GM18867 (cell line): Measurements from ENCODE around the gene OR1B1.
"Not testable (repeated sequence)": the region's sequence is repeated elsewhere in the genome, so short reads cannot be mapped to it uniquely, and the experiment has no call there.

Experiments
- ATAC-seq: cut with Tn5 transposase; IDR thresholded peaks from one replicate; pipeline ENCODE4 v1.9.1; 2021; ENCODE audit warnings: mild to moderate bottlenecking, moderate library complexity; ENCODE audit not compliant: unreplicated experiment

OR1B1 gene

GRCh38 chr9:122657527-122657926 is at the start of gene OR1B1:
Gene OR1B1, minus strand, starts transcription at chr9:122657627.
- no peak for ATAC-seq

GRCh38 chr9:122695696-122696095 is 38.3 kb upstream of the OR1B1 start:
- ATAC-seq = no peak

GRCh38 chr9:122684851-122685250 is 27.4 kb upstream of the OR1B1 start:
- ATAC-seq = no peak

- ATAC-seq = no peak
Observed at GRCh38 chr9:122672481-122672880, 15.1 kb upstream of the OR1B1 start.

GRCh38 chr9:122661416-122661815 is 4.0 kb upstream of the OR1B1 start, which contains the start of gene OR1L1:
Gene OR1L1, plus strand, starts transcription at chr9:122661716. Its CDS starts 0 bp downstream, at chr9:122661716.
- no peak for ATAC-seq

GRCh38 chr9:122656378-122656777 is 1.0 kb downstream of the OR1B1 start:
- no peak for ATAC-seq

- no peak for ATAC-seq
Observed at GRCh38 chr9:122642226-122642625, 15.2 kb downstream of the OR1B1 start.

- no peak for ATAC-seq
Observed at GRCh38 chr9:122619996-122620395, 37.4 kb downstream of the OR1B1 start.

GRCh38 chr9:122614362-122614761 is 43.1 kb downstream of the OR1B1 start, which contains the start of gene OR1Q1:
Gene OR1Q1, plus strand, starts transcription at chr9:122614738. Its CDS starts 0 bp downstream, at chr9:122614738.
- no peak for ATAC-seq

- no peak for ATAC-seq
Observed at GRCh38 chr9:122609804-122610203, 47.6 kb downstream of the OR1B1 start.

GRCh38 chr9:122606587-122606986 is 50.8 kb downstream of the OR1B1 start:
- no peak for ATAC-seq

- no peak for ATAC-seq
Observed at GRCh38 chr9:122605691-122606090, 51.7 kb downstream of the OR1B1 start.

GRCh38 chr9:122583284-122583683 is 74.1 kb downstream of the OR1B1 start, which contains the start of gene OR1L8:
Gene OR1L8, minus strand, starts transcription at chr9:122583384. Its CDS starts 14,907 bp downstream, at chr9:122568477.
- ATAC-seq = not testable (repeated sequence)

- no peak for ATAC-seq
Observed at GRCh38 chr9:122580360-122580759, 77.1 kb downstream of the OR1B1 start.

GRCh38 chr9:122579874-122580273 is 77.6 kb downstream of the OR1B1 start:
- no peak for ATAC-seq
